HEK293T (cell line): ENCODE measurements around the gene DNAI1.

ENCODE experiments used
- CTCF ChIA-PET: fragments of 350-600 bp; formaldehyde crosslinking; extraction: SDS; loops from one replicate; lab custom pipeline; 2021; ENCODE audit warnings: antibody characterized with exemption, inconsistent platforms; lab: Yijun Ruan, JAX
- POLR2A ChIA-PET: fragments of 350-600 bp; formaldehyde crosslinking; extraction: SDS; loops from one replicate; lab custom pipeline; 2020; ENCODE audit warnings: antibody characterized with exemption, inconsistent platforms; lab: Yijun Ruan, JAX
- DNase-seq: peaks from one replicate; pipeline ENCODE4 v3.0.0; 2012; ENCODE audit warnings: mixed read lengths; ENCODE audit errors: extremely low spot score
- ARNT ChIP-seq: fragments of 450-650 bp; IDR thresholded peaks from 2 replicates; pipeline ENCODE4 v1.6.1; 2017; ENCODE audit warnings: mild to moderate bottlenecking
- BHLHE40 ChIP-seq: fragments of 450-650 bp; IDR thresholded peaks from 2 replicates; pipeline ENCODE4 v1.6.1; 2016; ENCODE audit warnings: mild to moderate bottlenecking, moderate library complexity, borderline replicate concordance
- CTBP1 ChIP-seq: fragments of 450-650 bp; IDR thresholded peaks from 2 replicates; pipeline ENCODE4 v1.6.1; 2016; ENCODE audit warnings: borderline replicate concordance
- ELF4 ChIP-seq: fragments of 450-650 bp; IDR thresholded peaks from 2 replicates; pipeline ENCODE4 v1.6.1; 2017; ENCODE audit warnings: antibody characterized with exemption
- FOXA1 ChIP-seq: fragments of 450-650 bp; IDR thresholded peaks from 2 replicates; pipeline ENCODE4 v1.6.1; 2016; ENCODE audit warnings: mild to moderate bottlenecking
- FOXK2 ChIP-seq: fragments of 450-650 bp; IDR thresholded peaks from 2 replicates; pipeline ENCODE4 v1.6.1; 2016; ENCODE audit warnings: mild to moderate bottlenecking
- FOXM1 ChIP-seq: fragments of 450-650 bp; IDR thresholded peaks from 2 replicates; pipeline ENCODE4 v1.6.1; 2017; ENCODE audit warnings: mild to moderate bottlenecking, borderline replicate concordance
- HDGF ChIP-seq: fragments of 450-650 bp; IDR thresholded peaks from 2 replicates; pipeline ENCODE4 v1.6.1; 2017; ENCODE audit warnings: antibody characterized with exemption, borderline replicate concordance
- L3MBTL2 ChIP-seq: fragments of 450-650 bp; conservative IDR thresholded peaks from 2 replicates; pipeline ENCODE4 v1.6.1; 2016; ENCODE audit warnings: mild to moderate bottlenecking
- LEF1 ChIP-seq: fragments of 450-650 bp; IDR thresholded peaks from 2 replicates; pipeline ENCODE4 v1.6.1; 2017; ENCODE audit warnings: mild to moderate bottlenecking, borderline replicate concordance
- NFRKB ChIP-seq: fragments of 450-650 bp; IDR thresholded peaks from 2 replicates; pipeline ENCODE4 v1.6.1; 2016; ENCODE audit warnings: mild to moderate bottlenecking, moderate library complexity
- SP1 ChIP-seq: fragments of 450-650 bp; IDR thresholded peaks from 2 replicates; pipeline ENCODE4 v1.6.1; 2017
- SUZ12 ChIP-seq: fragments of 450-650 bp; IDR thresholded peaks from 2 replicates; pipeline ENCODE4 v1.6.1; 2016; ENCODE audit warnings: mild to moderate bottlenecking
- TARDBP ChIP-seq: fragments of 450-650 bp; IDR thresholded peaks from 2 replicates; pipeline ENCODE4 v1.6.1; 2016
- ZNF384 ChIP-seq: fragments of 450-650 bp; IDR thresholded peaks from 2 replicates; pipeline ENCODE4 v1.6.1; 2016
- TF ChIP-seq, protein P1 (sequence below): fragments of 450-650 bp; IDR thresholded peaks from 2 replicates; pipeline ENCODE4 v1.6.1; 2016

DNAI1 gene

GRCh38 chr9:34568133-34568532 lies 109.5 kb downstream of the DNAI1 start:
- no peak for TF ChIP-seq SUZ12
- no peak for TF ChIP-seq LEF1
- TF ChIP-seq ZNF384, result no peak
- CTCF ChIA-PET, result no interaction called here
- POLR2A ChIA-PET, result no interaction called here
- DNase-seq, result no peak

DNA sequence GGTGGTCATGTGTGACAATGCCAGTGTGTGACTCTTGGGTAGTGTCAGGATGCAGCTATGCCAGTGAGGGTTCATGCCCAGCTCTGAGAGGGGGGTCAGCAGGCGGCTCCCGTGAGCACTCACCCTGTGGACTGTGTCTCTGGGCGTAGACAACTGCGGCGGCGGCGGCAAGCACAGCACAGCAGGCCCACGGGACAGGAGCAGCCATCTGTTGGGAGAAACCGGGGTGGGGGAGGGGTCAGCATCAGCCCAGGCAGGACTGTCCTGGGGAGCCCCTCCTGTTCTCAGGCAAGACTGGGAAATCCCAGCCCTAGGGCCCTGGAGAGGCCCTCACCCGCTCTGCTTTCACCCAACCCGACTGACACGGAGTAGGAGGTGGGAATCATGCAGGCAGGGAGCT lies 110.2 kb downstream of the DNAI1 start:
- TF ChIP-seq NFRKB, result no peak
- TF ChIP-seq TARDBP, result no peak
- TF ChIP-seq L3MBTL2, result no peak
- no peak for TF ChIP-seq FOXA1
- no peak for TF ChIP-seq CTBP1
- no peak for TF ChIP-seq LEF1
- TF ChIP-seq FOXK2, result no peak
- TF ChIP-seq, protein P1, sequence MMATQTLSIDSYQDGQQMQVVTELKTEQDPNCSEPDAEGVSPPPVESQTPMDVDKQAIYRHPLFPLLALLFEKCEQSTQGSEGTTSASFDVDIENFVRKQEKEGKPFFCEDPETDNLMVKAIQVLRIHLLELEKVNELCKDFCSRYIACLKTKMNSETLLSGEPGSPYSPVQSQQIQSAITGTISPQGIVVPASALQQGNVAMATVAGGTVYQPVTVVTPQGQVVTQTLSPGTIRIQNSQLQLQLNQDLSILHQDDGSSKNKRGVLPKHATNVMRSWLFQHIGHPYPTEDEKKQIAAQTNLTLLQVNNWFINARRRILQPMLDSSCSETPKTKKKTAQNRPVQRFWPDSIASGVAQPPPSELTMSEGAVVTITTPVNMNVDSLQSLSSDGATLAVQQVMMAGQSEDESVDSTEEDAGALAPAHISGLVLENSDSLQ, result no peak
- no peak for TF ChIP-seq BHLHE40
- no peak for TF ChIP-seq SP1
- TF ChIP-seq ZNF384, result no peak
- no peak for TF ChIP-seq ARNT
- TF ChIP-seq HDGF, result no peak
- TF ChIP-seq SUZ12, result no peak
- TF ChIP-seq ELF4, result no peak
- DNase-seq, result no peak
- POLR2A ChIA-PET, result no interaction called here
- CTCF ChIA-PET, result no interaction called here

DNA sequence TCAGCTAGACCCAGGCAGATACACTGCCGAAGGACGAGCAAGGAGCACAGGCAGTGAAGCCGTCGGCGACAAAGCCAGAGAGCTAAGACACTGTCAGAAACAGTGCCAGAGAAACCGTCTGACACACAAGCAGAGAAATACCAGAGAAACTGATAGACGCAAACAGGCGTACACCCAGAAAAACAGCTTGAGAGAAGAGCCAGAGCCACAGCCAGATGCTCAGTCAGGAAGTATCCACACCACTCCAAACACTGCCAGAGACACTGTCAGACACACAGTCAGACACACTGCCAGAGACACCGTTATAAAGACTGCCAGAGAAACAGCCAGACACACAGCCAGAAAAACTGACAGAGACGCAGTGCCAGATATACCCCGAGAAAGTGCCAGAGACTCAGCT lies 111.8 kb downstream of the DNAI1 start:
- POLR2A ChIA-PET, result no interaction called here
- CTCF ChIA-PET, result no interaction called here
- no peak for DNase-seq
- TF ChIP-seq LEF1, result no peak
- TF ChIP-seq FOXA1, result no peak
- TF ChIP-seq HDGF, result no peak
- no peak for TF ChIP-seq FOXK2
- TF ChIP-seq L3MBTL2, result no peak
- no peak for TF ChIP-seq BHLHE40
- TF ChIP-seq ELF4, result no peak
- no peak for TF ChIP-seq SP1
- TF ChIP-seq CTBP1, result no peak
- no peak for TF ChIP-seq ARNT
- TF ChIP-seq NFRKB, result no peak
- TF ChIP-seq, protein P1, result no peak
- TF ChIP-seq FOXM1, result no peak
- no peak for TF ChIP-seq SUZ12
- no peak for TF ChIP-seq TARDBP
- no peak for TF ChIP-seq ZNF384
